ENCODE measurements around the gene INPP5D.

The INPP5D gene

GRCh38 chr2:233256048-233256447, 195.9 kb downstream of the INPP5D start:
- peaks cover 7% of the 10 kb centered on the region for H3K4me1 ChIP-seq (ENCODE audit: control insufficient read depth, insufficient read depth, low read length)
- H3K27me3 ChIP-seq (ENCODE audit: control insufficient read depth, insufficient read depth, low read length) = no peaks in the 10 kb centered on the region
- no peak overlapping the region for H3K9ac ChIP-seq (ENCODE audit: low read length)
- peaks cover 12% of the 10 kb centered on the region for H3K36me3 ChIP-seq (ENCODE audit: control insufficient read depth, insufficient read depth, low read length)
- no peaks in the 10 kb centered on the region for H3K9me3 ChIP-seq (ENCODE audit: control insufficient read depth, low read length)
- no peak overlapping the region for H3K4me3 ChIP-seq (ENCODE audit: low read length)
